ENCODE measurements around the gene PLXNA4.
"Not testable (repeated sequence)": the region's sequence is repeated elsewhere in the genome, so short reads cannot be mapped to it uniquely, and the experiment has no call there.

Gene PLXNA4

GRCh38 chr7:132407764-132408163 is 168.5 kb downstream of the PLXNA4 start:
- DNase-seq: no peak

GRCh38 chr7:132406039-132406438 is 170.2 kb downstream of the PLXNA4 start:
- no peak for DNase-seq

- DNase-seq: no peak
These were observed 172.0 kb downstream of the PLXNA4 start for GRCh38 chr7:132404261-132404660.

GRCh38 chr7:132403465-132404110 is 172.7 kb downstream of the PLXNA4 start:
- no peak for DNase-seq

- no peak for DNase-seq
These were observed 173.5 kb downstream of the PLXNA4 start for GRCh38 chr7:132402751-132403245.

GRCh38 chr7:132402096-132402495 is 174.2 kb downstream of the PLXNA4 start:
- DNase-seq: no peak

- DNase-seq: no peak
These were observed 175.6 kb downstream of the PLXNA4 start for GRCh38 chr7:132400561-132401142.

- DNase-seq: no peak
These were observed 176.9 kb downstream of the PLXNA4 start for GRCh38 chr7:132399367-132399766.

- no peak for DNase-seq
These were observed 177.9 kb downstream of the PLXNA4 start for GRCh38 chr7:132398253-132398925.

GRCh38 chr7:132397070-132397469 is 179.2 kb downstream of the PLXNA4 start:
- DNase-seq: no peak

GRCh38 chr7:132395361-132395760 is 180.9 kb downstream of the PLXNA4 start:
- no peak for DNase-seq

GRCh38 chr7:132394283-132395198 is 181.7 kb downstream of the PLXNA4 start:
- no peak for DNase-seq

GRCh38 chr7:132393789-132394261 is 182.4 kb downstream of the PLXNA4 start:
- DNase-seq: no peak

GRCh38 chr7:132392713-132393112 is 183.6 kb downstream of the PLXNA4 start:
- no peak for DNase-seq

GRCh38 chr7:132390705-132391104 is 185.6 kb downstream of the PLXNA4 start:
- DNase-seq: no peak

GRCh38 chr7:132390049-132390448 is 186.2 kb downstream of the PLXNA4 start:
- DNase-seq: not testable (repeated sequence)

- DNase-seq: no peak
These were observed 187.6 kb downstream of the PLXNA4 start for GRCh38 chr7:132388688-132389087.

- no peak for DNase-seq
These were observed 188.7 kb downstream of the PLXNA4 start for GRCh38 chr7:132387596-132387995.

GRCh38 chr7:132386201-132386681 is 190.0 kb downstream of the PLXNA4 start:
- DNase-seq: peak; percentile 52

- DNase-seq: no peak
These were observed 192.3 kb downstream of the PLXNA4 start for GRCh38 chr7:132383962-132384361.

- peak; percentile 80 for DNase-seq
These were observed 194.4 kb downstream of the PLXNA4 start for GRCh38 chr7:132381742-132382472.

- no peak for DNase-seq
These were observed 196.2 kb downstream of the PLXNA4 start for GRCh38 chr7:132380059-132380458.
